HCT116 (cell line): ENCODE results near the gene HBE1. TPM values are rescaled to one million over a fixed set of nuclear protein-coding genes. Genes with fewer than 3 reads are reported as not detected.

Experiments
- ATAC-seq: fragments of 200-7000 bp; cut with Tn5 transposase; 2 replicates; pipeline ENCODE4 v1.9.1; 2020; ENCODE audit warnings: mild to moderate bottlenecking, moderate library complexity
- BruUV-seq: library from RNA; stranded (reverse); fragments of 400-500 nt; replicated peaks from 2 replicates; lab custom pipeline; 2021; lab: Mats Ljungman, UMichigan
- CTCF ChIA-PET: fragments of 300-600 bp; sonication (Branson Sonifier 250); formaldehyde crosslinking; loops from one replicate; lab custom pipeline; 2021; ENCODE audit warnings: antibody characterized with exemption; lab: Charles Lee
- POLR2A ChIA-PET: fragments of 300-600, 350-600 bp; sonication (Branson Sonifier 250); formaldehyde crosslinking; loops from one replicate; lab custom pipeline; 2021; ENCODE audit warnings: antibody characterized with exemption; lab: Charles Lee
- RAD21 ChIA-PET, 2 experiments: fragments of 300-600 bp; sonication (Branson Sonifier 250); formaldehyde crosslinking; loops; one replicate each; lab custom pipeline; 2023; ENCODE audit warnings: low total read pairs in 2 of 2; ENCODE audit not compliant: uncharacterized antibody in 2 of 2, unreplicated experiment in 2 of 2, low non-redundant PET in 1 of 2; lab: Charles Lee
- DNase-seq: peaks from one replicate; pipeline ENCODE4 v3.0.0-alpha.2; 2010; ENCODE audit warnings: low read depth, low spot score
- H2AFZ ChIP-seq: fragments of 200-600 bp; shearing (Covaris generic), sonication (generic); 2 replicates; pipeline ENCODE4 v1.6.1; 2017; ENCODE audit warnings: low read depth, mixed run types, mixed read lengths, antibody characterized with exemption, low read length; ENCODE audit not compliant: poor library complexity, severe bottlenecking
- H3K27ac ChIP-seq: 2 replicates; pipeline ENCODE4 v1.5.1; 2012; ENCODE audit warnings: low read depth, low read length
- H3K27me3 ChIP-seq: fragments of 200-600 bp; sonication (generic); 2 replicates; pipeline ENCODE4 v1.6.1; 2016; ENCODE audit warnings: mixed run types, low read length, mixed read lengths; ENCODE audit not compliant: insufficient read depth
- H3K36me3 ChIP-seq, 2 experiments: fragments of 200-500 bp in 1 of 2; fragments of 200-600 bp in 1 of 2; sonication (Bioruptor generic) in 1 of 2; sonication (generic) in 1 of 2; 2 replicates each; pipeline versions ENCODE4 v1.5.1 to v1.6.1; 2014 to 2016; ENCODE audit warnings: low read length in 2 of 2, inconsistent platforms in 1 of 2, mixed read lengths in 1 of 2, mixed run types in 1 of 2; ENCODE audit not compliant: insufficient read depth in 2 of 2, control insufficient read depth in 1 of 2
- H3K4me1 ChIP-seq, 2 experiments: fragments of 200-600 bp in 1 of 2; sonication (generic) in 1 of 2; 2 replicates each; pipeline versions ENCODE4 v1.5.1 to v1.6.1; 2012 to 2017; ENCODE audit warnings: low read length in 2 of 2, inconsistent platforms in 1 of 2, mild to moderate bottlenecking in 1 of 2, mixed read lengths in 1 of 2, mixed run types in 1 of 2, moderate library complexity in 1 of 2; ENCODE audit not compliant: insufficient read depth in 2 of 2, control insufficient read depth in 1 of 2
- H3K4me2 ChIP-seq: fragments of 200-600 bp; sonication (generic); 2 replicates; pipeline ENCODE4 v1.6.1; 2017; ENCODE audit warnings: mixed run types, low read length, mixed read lengths
- H3K4me3 ChIP-seq, 2 experiments: fragments of 200-600 bp in 1 of 2; sonication (generic) in 1 of 2; replicated peaks in 1 of 2; 2 replicates each; pipeline ENCODE4 v1.5.1; 2011 to 2016; ENCODE audit warnings: low read length in 2 of 2, control low read depth in 1 of 2, low read depth in 1 of 2, mild to moderate bottlenecking in 1 of 2, mixed read lengths in 1 of 2, mixed run types in 1 of 2
- H3K79me2 ChIP-seq: fragments of 200-600 bp; sonication (generic); 2 replicates; pipeline ENCODE4 v1.6.1; 2017; ENCODE audit warnings: mild to moderate bottlenecking, mixed run types, low read length, moderate library complexity, mixed read lengths; ENCODE audit not compliant: insufficient read depth
- H3K9ac ChIP-seq: fragments of 200-600 bp; sonication (generic); 2 replicates; pipeline ENCODE4 v1.6.1; 2016; ENCODE audit warnings: low read length, mixed read lengths
- H3K9me2 ChIP-seq: fragments of 200-600 bp; sonication (generic), shearing (Covaris generic); 2 replicates; pipeline ENCODE4 v1.6.1; 2017; ENCODE audit warnings: mixed run types, mild to moderate bottlenecking, moderate library complexity; ENCODE audit not compliant: insufficient read depth
- H3K9me3 ChIP-seq, 2 experiments: fragments of 200-500 bp in 1 of 2; fragments of 200-600 bp in 1 of 2; sonication (Bioruptor generic) in 1 of 2; sonication (generic) in 1 of 2; 2 replicates each; pipeline ENCODE4 v1.6.1; 2014 to 2017; ENCODE audit warnings: low read length in 2 of 2, mixed read lengths in 2 of 2, inconsistent platforms in 1 of 2, low read depth in 1 of 2, mild to moderate bottlenecking in 1 of 2, mixed run types in 1 of 2, moderate library complexity in 1 of 2; ENCODE audit not compliant: control insufficient read depth in 1 of 2, insufficient read depth in 1 of 2
- H4K20me1 ChIP-seq: fragments of 200-600 bp; sonication (generic), shearing (Covaris generic); 2 replicates; pipeline ENCODE4 v1.6.1; 2017; ENCODE audit warnings: mixed run types, mild to moderate bottlenecking, moderate library complexity; ENCODE audit not compliant: insufficient read depth
- POLR2AphosphoS5 ChIP-seq: IDR thresholded peaks from 2 replicates; pipeline ENCODE4 v1.6.1; 2011; ENCODE audit warnings: mild to moderate bottlenecking, low read depth, low read length, moderate library complexity
- SP1 ChIP-seq: IDR thresholded peaks from 2 replicates; pipeline ENCODE4 v1.6.1; 2012; ENCODE audit warnings: low read depth
- YY1 ChIP-seq: IDR thresholded peaks from 2 replicates; pipeline ENCODE4 v1.6.1; 2011; ENCODE audit warnings: low read length, low read depth, moderate library complexity, mild to moderate bottlenecking; ENCODE audit not compliant: insufficient replicate concordance; ENCODE audit errors: extremely low read depth
- intact Hi-C: fragments of 100-400 bp; cut with micrococcal nuclease; formaldehyde crosslinking; loops from 2 replicates; pipeline ENCODE4 v1.10.0; 2022
- total RNA-seq: library from RNA; stranded (reverse); gene quantifications from one replicate; pipeline ENCODE4 v1.2.1, GENCODE V29; 2021; ENCODE audit not compliant: unreplicated experiment
- TF ChIP-seq, protein P1 (sequence below): IDR thresholded peaks from 2 replicates; pipeline ENCODE4 v1.6.1; 2012

HBE1 gene
- total RNA-seq, 1 experiment from 2014 or later, result 212 TPM

GRCh38 chr11:5288906-5289550, 19.3 kb upstream of the HBE1 start:
- no peaks in the 10 kb centered on the region for H3K36me3 ChIP-seq
- intact Hi-C loops, result no loop called here
- no peak overlapping the region for H2AFZ ChIP-seq
- no peaks in the 10 kb centered on the region for H3K9me2 ChIP-seq
- no peak overlapping the region for H3K27ac ChIP-seq
- TF ChIP-seq, protein P1, sequence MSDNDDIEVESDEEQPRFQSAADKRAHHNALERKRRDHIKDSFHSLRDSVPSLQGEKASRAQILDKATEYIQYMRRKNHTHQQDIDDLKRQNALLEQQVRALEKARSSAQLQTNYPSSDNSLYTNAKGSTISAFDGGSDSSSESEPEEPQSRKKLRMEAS, result no peak
- TF ChIP-seq YY1, result no peak
- no peak for TF ChIP-seq SP1
- H4K20me1 ChIP-seq, result no peaks in the 10 kb centered on the region; the same call in 1 of the 2 replicates
- H3K9ac ChIP-seq, result no peak overlapping the region
- H3K4me1 ChIP-seq, result peaks cover 0 to 5% of the 10 kb centered on the region in 2 experiments; a peak in 1 of 4 replicates
- no peaks in the 10 kb centered on the region for H3K79me2 ChIP-seq
- RAD21 ChIA-PET, result no interaction called here
- no peak for ATAC-seq
- DNase-seq, result no peak
- no TSS peak for BruUV-seq
- no peak overlapping the region for H3K4me2 ChIP-seq
- POLR2A ChIA-PET, result no interaction called here
- no peaks in the 10 kb centered on the region for H3K9me3 ChIP-seq
- H3K27me3 ChIP-seq, result no peaks in the 10 kb centered on the region
- H3K4me3 ChIP-seq, result no peak overlapping the region
- CTCF ChIA-PET, result interaction anchor here (0.8 kb wide), 1 partner anchor 80 kb away, joined by 3 read pairs; no protein-coding TSS in a partner anchor

DNA sequence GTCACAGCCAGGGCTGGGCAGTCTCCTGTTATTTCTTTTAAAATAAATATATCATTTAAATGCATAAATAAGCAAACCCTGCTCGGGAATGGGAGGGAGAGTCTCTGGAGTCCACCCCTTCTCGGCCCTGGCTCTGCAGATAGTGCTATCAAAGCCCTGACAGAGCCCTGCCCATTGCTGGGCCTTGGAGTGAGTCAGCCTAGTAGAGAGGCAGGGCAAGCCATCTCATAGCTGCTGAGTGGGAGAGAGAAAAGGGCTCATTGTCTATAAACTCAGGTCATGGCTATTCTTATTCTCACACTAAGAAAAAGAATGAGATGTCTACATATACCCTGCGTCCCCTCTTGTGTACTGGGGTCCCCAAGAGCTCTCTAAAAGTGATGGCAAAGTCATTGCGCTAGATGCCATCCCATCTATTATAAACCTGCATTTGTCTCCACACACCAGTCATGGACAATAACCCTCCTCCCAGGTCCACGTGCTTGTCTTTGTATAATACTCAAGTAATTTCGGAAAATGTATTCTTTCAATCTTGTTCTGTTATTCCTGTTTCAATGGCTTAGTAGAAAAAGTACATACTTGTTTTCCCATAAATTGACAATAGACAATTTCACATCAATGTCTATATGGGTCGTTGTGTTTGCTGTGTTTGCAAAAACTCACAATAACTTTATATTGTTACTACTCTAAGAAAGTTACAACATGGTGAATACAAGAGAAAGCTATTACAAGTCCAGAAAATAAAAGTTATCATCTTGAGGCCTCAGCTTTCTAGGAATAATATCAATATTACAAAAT, 18.6 kb upstream of the HBE1 start:
- TF ChIP-seq POLR2AphosphoS5, result 0 out of 2 replicates have a peak, but pooled peaks have one; percentile 9
- TF ChIP-seq, protein P1, result no peak
- TF ChIP-seq, all 23 proteins: peak for 1

More for the DNA sequence above, 18.6 kb upstream of the HBE1 start:
- no peaks in the 10 kb centered on the region; the same call in 1 of the 2 replicates for H4K20me1 ChIP-seq
- no peak overlapping the region for H3K4me2 ChIP-seq
- no peaks in the 10 kb centered on the region for H3K79me2 ChIP-seq
- H3K27me3 ChIP-seq, result no peaks in the 10 kb centered on the region
- ChIA-PET CTCF (interaction anchor here (0.8 kb wide), 1 partner anchor 80 kb away, joined by 3 read pairs; no protein-coding TSS in a partner anchor), POLR2A (no interaction called here), RAD21 (no interaction called here)
- H3K36me3 ChIP-seq, result no peaks in the 10 kb centered on the region
- H3K9ac ChIP-seq, result no peak overlapping the region
- H3K4me3 ChIP-seq, result no peak overlapping the region
- ATAC-seq (peak; percentile 53), DNase-seq (no peak)
- no TSS peak for BruUV-seq
- H3K4me1 ChIP-seq, result peaks cover 0 to 5% of the 10 kb centered on the region in 2 experiments; a peak in 1 of 4 replicates
- no peak overlapping the region for H3K27ac ChIP-seq
- intact Hi-C loops, result no loop called here
- no peak overlapping the region for H2AFZ ChIP-seq
- H3K9me2 ChIP-seq, result no peaks in the 10 kb centered on the region
- H3K9me3 ChIP-seq, result no peaks in the 10 kb centered on the region
